Measurements from ENCODE around the gene RSAD2.

RSAD2 gene

DNA sequence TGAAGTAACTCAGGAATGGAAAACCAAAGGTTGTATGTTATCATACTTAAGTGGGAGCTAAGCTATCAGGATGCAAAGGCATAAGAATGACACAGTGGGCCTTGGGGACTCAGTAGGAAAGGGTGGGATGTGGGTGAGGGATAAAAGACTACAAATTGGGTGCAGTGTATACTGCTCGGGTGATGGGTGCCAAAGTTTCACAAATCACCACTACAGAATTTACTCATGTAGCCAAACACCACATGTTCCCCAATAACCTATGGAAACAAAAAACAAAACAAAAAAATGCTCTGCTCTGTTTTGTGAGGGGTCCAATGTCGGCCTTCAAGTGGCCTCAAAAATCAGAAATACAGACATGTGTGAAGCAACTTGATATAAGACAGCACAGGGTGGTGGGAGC, 30.7 kb downstream of the RSAD2 start:
- DNase-seq = no peak

DNA sequence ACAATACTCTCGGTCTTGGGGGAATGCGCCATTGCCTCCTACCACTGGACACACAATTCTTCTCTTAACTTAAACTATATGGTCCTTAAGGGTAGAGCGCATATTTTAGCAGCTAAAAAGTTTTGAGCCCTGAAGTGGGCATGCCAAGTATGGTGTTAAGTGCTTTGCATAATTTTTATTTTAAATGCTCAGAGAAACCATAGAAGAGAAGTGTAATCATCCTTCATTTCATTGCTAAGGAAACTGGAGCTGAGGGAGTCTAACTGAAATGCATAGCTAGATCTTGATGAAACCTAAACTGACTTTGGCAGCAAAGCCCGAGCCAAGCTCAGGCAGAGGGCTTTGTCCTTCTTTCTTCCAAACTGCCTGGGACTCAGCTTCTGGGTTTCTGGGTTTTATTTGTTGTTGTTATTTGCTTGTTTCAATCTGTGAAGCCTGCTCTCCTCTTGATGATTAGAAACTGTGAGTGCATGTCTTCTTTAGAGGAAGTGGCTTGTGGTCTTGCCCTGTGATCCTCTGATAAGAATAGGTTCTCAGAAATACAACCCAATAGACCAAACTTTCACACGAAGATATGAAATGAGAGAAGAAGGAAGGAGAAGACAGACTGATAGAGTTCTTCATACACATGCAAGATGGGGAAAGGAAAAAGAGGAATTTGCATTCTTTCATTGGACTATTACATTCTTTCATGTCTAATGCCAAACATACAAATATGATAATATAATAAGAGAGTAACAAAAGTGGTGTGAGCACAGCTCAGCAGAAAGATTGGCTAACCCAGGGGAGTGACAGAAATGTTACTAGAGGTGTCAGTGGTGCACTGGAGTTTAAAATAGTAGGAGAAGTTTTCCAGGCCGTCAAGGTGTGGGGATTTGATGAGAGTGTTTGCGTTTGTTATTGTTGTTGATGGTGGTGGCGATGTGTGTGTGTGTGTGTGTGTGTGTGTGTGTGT, 32.1 kb downstream of the RSAD2 start:
- DNase-seq = no peak

DNA sequence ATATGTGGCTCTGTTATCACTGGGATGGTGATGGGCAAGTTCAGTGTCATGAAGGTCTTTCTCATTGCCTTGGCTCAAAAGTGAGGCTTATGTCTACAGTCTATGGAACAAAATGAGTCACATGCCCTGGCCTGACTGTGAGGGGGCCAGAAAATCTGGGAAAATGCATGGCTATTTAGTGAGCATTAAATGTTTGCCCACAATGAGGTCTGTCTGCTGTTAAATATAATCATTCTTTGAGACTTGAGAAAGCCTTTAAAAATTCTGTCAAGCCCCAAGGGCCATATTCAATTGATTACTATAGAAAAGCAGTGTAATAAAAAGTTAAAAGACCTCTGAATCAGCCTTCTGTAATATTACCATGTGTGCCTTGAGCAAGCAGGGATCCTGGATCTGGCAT, 34.1 kb downstream of the RSAD2 start:
- no peak for DNase-seq

DNA sequence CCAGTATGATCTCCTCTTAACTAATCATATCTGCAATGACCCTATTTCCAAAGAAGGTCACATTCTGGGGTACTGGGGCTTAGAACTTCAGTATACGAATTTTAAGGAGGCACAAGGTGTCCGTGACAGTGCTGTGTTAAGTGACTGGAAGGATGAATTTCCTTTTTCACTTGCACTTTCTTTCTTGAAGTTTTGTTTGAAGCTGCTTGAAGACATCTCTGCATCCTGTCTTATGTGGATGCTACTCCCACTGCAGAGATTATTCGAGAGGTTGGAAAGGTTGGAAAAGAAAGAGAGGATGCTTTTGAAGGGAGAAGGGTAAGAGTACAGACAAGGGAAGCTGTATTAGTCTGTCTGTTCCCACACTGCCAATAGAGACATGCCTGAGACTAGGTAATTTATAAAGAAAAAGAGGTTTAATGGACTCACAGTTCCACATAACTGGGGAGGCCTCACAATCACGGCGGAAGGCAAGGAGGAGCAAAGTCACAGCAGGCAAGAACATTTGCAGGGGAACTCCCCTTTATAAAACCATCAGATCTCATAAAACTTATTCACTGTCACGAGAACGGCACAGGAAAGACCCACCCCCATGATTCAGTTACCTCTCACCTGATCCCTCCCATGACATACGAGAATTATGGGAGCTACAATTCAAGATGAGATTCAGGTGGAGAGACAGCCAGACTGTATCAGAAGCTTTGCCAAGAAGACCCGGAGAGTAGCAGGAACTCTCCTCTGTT, 36.0 kb downstream of the RSAD2 start:
- peak; percentile 70 for DNase-seq

DNA sequence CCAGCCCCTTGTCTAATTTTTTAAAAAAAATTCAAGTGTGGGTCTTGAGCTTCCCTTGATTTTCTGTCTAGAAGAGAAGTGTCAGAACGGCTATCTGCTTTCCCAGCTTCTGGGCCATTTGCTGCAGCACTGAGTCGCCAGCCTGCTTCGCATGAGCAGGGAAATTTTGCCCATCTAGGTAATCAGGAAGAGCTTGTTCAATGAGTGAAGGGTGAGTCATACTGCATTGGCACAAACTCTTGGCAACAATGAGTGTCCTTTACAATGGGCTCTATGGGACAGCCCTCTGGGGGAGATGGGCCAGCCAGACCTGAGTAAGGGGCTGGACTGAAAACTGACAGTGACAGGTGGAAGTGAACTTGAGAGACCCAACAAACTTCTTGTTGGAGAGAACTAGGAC, 37.3 kb downstream of the RSAD2 start:
- DNase-seq = peak; percentile 35

DNA sequence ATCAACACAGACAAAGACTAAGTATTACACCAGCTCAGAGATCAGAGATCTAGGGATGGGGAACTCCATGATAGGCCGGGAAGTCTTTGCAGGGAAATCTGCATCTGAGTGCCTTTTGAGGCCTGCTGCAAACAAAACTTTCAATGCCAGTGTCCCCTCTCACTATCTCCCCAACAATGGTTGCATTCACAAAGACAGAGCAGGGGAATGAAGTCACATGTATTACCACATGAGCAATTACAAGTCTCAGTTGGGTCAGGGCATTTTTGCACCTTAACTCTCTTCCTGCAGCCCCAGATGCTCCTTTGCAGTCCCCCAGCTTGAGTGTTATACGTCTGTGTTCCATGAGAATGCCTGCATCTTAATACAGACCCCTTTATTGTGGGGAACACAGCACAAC, 37.8 kb downstream of the RSAD2 start:
- DNase-seq = no peak

DNA sequence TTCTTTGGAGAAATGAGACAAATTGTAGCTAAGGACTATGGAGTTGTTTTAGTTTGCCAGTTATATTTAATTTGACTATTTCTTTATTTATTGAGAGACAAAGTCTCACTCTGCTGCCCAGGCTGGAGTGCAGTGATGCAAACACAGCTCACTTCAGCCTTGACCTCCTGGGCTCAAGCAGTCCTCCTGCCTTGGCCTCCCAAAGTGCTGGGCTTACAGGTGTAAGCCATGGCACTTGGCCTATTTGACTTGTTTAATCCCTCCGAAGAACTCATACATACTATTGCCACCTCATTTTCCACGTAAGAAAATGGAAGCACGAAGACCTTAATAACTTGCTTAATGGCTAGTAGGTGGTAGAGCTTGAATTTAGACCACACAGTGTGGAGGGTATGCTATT, 38.6 kb downstream of the RSAD2 start:
- no peak for DNase-seq

DNA sequence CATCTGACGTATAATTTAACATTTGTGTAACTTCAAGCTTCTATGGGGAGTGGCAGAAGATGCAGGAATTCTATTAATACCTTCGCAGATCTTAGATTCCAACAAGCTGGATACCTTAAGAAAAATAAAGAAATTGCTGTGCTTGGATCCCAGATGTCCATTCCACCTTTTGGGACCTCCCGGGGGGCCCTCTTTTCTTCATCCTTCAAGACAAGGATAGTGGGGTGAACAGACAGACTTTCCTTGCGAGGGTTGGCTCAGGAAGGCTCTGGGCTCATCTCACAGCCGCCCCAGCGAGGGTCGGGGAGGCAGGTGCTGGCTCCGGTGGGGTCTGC, 39.1 kb downstream of the RSAD2 start:
- no peak for DNase-seq

DNA sequence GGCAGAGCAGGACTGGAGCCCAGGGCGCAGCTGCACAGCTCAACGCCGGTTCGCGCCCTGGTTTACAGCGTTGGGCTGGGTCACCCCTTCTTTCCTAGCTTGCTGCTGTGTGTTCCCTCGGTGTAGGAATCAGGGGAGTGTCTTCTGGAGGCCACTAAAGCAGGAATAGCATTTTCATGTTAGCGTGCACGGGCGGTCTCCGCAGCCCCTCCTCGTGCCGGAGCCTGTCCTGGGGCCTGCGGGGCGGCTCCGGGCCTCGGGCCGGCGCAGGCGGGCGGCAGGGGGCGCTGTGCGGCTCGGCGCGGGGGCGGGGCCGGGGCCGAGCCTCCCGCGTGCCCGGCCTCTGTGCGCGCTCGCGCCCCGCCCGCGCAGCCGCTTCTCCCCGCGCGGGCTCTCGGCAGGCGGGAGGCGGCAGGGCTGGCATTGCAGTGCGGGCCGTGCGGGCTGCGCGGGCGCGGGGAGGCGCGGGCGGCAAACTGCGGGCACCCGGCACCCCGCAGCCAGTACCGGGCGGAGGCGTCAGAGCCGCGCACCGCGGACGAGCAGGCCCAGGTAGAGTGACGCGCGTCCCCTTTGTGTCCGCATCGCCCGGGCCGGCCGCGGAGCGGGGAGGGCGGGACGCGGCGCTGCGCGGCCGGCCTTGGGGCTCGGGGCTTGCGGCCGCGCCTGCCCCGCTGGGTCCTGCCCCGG, 39.6 kb downstream of the RSAD2 start, which contains the start of gene RNF144A:
RNF144A (plus strand) TSS at position 342 of the 690 bp plus-strand sequence. CDS start 79,515 bp downstream, outside the sequence.
- DNase-seq = peak; percentile 79

DNA sequence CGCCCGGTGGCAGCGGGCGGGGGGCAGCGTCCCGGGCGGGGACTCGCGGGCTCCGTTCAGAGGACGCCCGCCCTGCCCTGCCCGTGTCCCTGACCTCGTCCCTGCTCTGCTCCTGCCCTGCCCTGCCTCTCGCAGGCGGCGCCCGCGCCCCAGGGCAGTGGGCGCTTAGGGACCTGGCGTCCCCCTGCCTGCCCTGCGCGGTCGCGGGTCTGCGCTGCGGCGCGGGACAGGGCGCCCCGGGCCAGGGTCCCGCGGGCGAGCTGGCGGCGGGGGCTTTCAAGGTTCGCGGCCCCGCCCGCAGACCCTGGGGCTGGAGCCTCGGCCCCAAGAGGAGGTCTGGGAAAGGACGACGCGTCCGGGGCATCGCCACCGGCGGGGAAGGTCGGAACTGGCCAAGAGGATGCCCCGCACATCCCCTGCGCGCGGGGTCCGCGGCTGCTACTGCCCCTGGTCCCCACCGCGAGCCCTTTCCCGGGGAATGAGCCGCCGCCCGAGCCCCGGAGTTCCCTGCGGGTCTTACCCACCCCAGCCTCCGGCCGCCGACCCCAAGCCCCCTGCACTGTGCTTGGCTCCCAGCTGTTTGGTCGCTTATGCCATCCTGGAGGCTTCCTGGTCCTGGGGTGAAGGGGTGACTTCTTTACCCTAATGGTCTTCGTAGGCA, 40.3 kb downstream of the RSAD2 start:
- DNase-seq = peak; percentile 25

DNA sequence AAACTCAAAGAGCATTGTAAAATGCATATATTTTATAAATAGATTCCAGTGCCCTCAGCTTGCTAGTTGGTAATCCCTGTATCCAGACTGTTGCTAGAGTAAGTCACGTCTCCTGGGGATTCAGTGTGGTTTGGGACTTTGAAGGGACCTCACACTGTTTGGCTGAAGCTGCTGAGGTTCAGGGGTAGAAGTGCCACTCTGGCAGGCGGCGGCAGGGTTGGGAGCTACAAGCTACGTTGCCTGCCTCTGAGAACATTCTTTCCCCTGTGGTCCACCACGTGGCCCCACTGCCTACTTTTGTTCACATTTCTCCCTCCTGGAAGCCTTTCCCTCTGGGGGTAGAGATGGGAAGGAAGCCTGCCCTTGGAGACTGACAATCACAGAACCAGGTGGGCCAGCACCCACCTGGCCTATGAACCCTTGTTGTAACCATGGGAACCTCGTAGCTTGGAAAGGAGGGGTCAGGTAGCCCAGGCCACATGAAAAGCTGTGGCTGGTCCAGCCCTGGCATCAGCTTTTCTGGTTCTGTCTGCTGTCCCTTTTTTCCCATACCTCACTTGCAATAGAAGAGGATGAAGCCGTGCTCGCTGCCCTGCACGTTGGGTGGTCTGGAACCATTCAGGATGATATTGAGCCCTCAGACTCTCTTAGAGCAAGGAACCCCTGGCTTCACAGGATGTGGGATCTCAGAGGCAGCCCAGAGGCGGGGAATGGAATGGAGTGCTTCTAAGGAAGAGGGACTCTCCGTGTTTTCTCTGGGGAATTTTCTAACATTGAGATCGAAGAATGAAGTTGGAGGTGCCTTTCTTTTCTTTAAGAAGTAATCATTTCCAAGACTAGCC, 42.5 kb downstream of the RSAD2 start:
- no peak for DNase-seq

DNA sequence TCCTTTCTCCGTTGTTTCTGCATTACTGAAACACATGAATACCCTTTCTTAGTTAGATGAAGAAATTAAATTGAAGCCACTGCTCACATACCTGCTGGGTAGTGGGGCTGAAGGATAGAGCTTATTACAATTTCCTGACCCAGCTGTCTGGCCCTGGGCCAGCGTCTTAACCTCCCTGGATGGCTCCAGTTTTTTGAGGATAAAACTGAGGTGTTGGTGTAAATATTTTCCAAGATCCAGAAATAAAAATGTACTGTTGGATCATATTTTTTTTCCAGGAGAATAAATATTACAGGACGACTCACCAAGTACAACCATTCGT, 43.1 kb downstream of the RSAD2 start:
- no peak for DNase-seq

DNA sequence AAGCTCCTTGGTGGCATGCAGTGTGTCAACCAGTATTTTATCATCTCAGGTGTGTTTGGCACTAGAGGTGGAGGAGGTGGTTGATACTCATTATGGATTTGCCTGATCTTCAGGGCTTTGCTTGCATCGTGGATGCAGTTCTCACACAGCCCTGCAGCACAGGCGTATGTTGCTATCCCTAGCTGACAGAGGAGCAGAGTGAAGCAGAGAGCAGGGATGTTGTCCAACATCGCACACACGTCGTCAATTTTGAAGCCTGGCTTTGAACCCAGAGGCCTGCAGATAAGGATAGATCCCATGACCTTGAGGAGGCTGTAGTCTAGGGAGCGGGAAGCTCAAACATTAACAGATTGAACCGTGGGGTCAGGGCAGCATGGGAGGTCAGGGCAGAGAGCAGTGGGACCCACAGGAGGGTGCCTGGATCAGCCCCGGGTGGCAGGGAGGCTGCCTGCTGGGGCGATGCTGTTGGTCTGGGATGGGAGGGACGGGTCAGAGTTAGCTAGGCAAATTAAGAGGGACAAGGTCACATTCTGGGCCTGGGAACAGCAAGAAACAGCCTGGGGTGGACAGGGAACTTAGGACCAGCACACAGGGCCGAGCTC, 43.8 kb downstream of the RSAD2 start:
- no peak for DNase-seq

DNA sequence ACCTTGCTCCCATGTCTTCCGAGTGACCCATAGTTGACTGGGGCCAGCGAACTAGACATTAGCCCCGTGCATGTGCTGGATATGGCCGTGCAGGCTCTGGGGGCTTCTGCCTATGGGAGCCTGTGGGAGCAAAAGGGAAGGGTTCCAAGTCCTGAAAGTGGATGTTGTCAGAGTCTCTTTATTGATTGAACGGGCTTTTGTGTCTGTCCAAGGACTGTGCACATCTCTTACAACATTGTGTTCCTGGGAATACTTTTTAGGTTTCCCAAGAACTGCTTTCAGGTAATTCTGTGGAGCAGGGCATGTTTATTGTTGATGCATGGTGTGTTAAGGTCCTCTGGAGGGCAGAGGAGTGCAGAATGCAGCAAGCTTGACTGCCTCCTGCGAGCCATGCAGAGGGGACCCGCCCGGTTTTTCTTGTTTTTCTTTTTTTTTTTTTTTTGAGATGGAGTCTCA, 44.7 kb downstream of the RSAD2 start:
- DNase-seq = no peak

DNA sequence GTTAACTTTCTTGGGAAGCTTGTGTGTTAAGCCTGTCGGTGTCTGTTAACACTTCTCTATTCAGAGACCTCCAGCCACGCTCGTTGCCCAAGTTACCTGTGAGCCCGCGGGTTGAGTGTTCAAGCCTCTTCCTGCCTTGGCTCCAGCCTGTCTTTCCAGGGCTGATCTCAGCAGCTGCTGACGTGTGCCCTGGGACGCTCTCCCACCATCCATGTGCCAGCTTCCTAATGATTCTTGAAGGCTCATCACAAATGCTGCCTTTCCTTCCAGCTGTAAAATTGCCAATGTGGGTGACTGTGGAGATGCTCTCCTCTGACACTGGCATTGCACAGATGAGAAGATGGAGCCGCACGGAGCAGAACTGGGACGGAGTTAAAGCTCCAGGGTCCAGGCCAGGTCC, 45.7 kb downstream of the RSAD2 start:
- DNase-seq = no peak

DNA sequence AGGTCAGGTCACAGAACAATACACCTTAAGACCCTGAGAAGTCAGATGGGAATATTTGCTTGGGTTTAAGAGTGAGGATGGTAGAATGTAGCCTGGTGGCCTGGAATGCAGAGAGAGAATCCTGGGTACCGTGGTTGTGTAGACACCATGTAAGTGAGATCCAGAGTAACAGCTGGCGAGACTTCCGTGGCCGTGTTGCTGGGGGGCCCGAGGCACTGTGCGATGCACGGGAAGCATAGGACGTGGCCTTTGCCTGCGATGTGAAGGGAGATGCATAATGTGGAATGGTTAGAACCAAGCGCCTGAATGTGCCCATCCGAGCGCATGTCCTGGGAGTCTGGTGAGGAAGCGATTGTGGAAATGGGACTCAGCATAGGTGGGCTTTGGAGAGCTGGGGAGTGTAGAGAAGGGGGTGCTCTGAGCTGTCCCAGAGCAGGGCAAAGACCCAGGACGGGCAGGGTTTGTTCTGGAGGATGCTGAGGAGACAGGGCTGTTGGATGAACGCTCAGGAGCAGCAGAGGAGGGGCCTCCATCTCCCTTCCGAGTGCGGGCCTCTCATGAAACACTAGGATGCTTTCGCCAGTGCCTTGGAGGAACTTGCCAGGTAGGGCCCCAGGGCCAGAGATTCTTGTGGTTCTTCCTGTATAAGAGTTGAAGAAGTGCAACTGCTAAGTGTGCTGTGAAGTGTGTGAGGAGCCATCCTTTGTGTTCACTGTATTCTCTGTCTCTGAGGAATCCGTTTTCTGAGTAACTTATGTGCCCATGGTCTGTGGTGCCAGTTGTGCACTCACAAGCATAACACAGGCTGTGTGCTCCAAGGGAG, 46.7 kb downstream of the RSAD2 start:
- DNase-seq = no peak

DNA sequence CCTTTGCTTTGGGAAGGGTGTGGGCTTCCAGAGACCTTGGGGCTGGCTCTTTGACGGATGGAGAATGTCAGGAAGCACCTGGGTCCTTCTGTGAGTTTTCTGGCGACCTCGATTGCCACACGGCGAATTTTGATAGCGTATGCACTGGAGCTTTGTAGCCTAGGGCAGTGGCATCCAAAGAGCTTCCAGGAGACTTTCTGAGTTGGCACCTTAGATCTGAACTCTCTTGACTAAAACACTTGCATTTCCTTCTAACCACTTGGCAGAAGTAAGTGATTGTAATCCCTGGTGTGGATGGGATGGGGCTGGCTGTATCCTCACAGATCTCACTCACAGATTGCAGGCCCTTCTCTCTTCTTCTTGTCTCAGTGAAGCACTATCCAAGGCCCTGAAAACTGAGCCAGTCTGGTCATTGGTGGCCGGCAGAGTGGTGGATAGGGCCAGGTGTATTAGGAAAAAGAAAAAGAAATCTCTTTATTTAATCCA, 47.4 kb downstream of the RSAD2 start:
- no peak for DNase-seq

DNA sequence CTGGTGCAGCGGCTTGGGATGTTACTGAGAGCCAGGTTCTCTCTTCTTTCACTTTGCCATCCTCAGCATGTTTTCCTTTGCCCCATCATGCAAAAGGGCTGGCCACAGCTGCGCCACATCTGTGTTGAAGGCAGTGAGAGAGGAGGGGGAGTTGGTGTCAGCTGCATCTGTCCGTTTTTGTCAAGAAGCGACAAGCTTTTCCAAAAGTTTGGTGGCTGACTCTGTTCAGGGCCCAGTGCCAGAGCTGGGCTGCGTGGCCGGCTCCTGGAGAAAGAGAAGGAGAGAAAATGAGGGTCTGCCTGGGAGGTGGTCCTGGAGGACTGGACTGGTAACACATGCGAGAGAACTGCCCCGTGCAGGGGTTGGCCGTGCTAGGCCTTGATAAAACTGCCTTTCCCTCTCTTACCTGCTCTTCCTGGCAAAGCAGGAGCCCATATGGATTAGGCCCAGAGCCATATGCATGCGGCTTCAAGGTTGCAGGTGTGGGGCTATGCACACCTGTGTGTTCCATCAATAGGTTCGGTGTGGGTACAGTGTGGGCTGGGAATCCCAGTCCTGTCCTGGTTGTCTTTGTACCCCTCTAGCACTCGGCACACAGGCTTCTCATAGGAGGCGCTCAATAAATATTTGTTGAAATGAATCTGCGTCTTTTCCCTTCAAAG, 48.6 kb downstream of the RSAD2 start:
- no peak for DNase-seq

DNA sequence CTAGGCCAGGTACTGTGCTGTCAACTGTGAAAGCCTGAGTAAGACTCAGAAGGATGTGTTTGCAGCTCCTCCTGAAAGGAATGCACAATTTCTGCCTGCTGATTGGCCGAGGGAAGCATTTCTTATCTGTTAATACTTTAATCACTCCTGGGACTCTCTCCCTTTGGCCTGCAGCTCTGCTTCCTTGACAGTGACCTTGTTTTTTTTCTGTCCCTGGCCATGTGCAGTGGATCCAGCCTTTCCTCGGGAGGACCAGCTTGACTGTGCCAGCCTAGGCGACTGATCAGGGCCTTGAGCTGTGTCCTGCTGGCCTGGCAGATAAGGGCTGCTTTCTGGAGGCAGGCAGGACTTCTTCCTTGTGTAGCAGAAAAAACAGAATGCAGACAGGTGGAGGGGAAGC, 49.6 kb downstream of the RSAD2 start:
- DNase-seq = no peak

DNA sequence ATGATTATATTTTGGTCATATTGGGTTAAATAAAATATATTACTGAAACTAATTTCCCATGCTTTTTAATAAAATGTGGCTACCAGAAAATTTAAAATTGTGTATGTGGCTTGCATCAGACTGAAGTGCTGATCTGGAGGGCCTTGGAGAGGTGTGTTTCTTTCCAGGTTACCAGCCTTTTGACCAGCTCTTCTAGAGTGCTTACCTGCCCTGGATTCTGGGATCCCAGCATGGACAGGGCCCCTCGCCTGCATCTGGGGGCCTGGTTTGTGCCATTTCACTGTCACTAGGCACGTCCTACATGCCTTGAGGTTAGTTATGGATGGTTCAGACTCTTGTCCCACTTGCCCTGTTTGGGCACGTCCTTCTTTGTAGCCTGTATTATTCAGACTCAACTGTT, 50.2 kb downstream of the RSAD2 start:
- no peak for DNase-seq

All from activated naive CD4-positive, alpha-beta T cell treated with anti-CD3 and anti-CD28 coated beads, Interleukin-2, amount 50 U/mL, for 16 hours (primary cell).